HG02981 (cell line): Measurements from ENCODE around the gene TTC16.
"Not testable (repeated sequence)": the region's sequence is repeated elsewhere in the genome, so short reads cannot be mapped to it uniquely, and the experiment has no call there.

Experiments
- ATAC-seq: cut with Tn5 transposase; IDR thresholded peaks from one replicate; pipeline ENCODE4 v1.9.1; 2021; ENCODE audit warnings: mild to moderate bottlenecking, moderate library complexity; ENCODE audit not compliant: unreplicated experiment

TTC16 gene

GRCh38 chr9:127741831-127742434, 26.1 kb downstream of the TTC16 start:
- ATAC-seq, result no peak

DNA sequence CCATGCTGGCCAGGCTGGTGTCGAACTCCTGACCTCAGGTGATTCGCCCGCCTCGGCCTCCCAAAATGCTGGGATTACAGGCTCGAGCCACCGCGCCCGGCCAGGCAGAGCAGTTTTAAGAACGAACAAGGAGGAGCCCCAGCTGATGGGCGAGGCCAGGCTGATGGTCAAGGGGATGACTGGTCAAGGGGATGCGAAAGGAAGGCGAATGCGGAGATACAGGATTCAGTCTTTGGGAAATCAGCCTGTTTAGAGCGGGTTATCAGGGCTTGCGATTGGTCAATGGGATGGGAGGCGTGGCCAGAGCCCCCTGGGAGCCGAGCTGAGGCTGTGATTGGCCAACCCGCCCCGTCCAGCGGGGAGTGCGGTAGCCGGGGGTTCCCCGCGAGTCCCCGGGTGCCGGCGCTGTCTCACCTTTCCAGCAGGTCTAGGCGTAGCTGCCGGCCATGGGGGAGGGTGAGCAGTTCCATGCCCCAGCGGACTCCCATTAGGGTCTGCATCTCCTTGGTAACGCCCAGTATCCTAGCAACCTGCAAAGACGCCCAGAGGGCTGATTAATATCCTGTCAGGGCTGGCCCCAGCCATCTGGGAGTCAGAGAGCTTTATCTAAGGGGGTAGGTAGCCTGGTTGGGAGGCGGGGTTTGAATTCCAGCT, 26.7 kb downstream of the TTC16 start:
- ATAC-seq, result no peak

DNA sequence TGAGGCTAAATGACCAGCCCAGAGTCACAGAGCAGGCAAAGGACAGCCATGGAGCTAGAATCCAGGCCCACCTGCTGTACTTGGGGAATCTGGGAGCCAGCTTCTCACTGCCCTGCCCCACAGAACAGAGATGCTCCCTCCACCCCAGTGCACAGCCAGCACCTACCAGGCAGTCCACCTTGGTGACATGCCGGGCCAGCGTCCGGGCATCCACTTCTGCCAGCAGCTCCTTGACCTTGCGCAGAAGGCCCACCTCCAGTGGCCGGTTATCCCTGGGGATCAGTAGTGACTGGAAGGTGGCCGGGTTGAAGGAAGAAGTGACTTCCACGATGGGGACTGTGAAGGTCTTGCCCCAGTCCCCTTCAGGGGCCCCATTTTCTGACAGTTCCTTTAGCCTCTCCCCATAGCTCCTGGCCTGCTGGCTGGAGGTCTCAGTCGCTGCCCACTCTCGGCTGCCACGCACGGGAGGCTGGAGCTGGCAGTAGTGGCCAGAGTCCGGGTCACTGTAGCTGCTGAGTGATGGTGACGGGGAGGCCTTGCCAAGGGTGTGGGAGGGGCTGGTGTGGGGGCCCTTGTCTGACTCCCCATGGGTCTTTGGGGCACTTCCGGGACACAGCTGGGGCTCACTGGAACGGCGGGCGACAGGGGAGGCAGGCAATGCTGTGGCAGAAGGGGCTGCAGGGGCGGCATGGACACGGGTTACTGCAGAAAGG, 28.7 kb downstream of the TTC16 start:
- ATAC-seq, result no peak

DNA sequence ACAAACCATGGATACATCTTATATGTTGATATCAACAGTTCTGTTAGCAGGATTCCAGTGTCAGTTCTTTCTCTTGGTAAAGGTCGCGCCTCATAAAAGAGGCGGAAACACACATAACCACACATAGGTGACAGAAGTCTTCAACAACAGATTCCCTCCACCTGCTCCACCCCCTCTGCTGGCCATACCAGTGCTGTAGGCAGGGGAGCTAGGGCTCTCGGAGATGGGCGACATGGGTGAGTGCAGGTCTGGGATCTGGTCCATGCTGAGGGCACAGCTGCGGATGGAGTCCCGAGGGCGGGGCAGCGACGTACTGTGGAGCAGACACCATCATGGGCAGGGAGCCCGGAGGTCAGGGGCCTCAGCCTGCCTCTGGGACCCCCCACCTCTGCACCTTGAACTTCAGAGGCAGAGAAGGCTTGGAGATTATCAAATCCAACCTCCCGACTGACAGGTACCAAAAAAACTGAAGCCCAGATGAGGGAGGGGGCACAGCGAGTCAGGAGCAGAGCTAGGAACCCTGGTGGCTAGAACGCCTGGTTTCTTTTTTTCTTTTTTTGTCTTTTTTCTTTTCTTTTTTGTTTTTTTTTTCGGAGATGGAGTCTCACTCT, 31.2 kb downstream of the TTC16 start:
- ATAC-seq, result no peak

DNA sequence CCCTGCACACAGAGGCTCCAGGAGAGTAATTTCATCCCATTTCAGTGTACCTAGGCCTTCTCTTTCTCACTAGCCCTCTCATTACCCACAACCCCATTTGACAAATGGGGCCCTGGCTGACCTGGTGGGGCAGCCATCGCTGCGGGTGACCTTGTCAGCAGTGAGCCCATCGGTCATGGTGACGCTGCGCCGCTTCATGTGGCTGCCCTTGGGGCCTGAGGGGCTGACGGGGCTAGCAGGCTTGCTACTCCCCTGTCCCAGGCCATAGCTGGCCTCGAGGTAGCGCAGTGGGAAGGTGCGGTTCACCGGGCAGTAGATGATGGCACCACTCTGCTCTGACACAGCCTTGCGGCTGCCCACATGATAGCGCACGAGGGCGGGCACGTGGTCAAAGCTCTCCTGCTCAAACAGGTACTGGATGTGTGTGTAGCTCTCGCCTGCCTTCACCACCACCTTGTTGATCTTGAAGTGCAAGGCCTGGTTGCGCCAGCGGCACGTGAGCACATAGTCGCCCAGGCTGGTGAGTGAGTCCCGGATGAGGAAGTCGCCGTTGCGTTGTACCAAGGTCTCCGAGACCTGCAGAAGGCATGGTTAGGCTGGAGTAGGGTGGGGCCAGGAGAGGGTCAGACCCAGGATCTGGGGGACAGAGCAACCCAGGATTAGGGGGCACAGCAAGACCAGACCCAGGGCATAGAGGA, 33.4 kb downstream of the TTC16 start:
- ATAC-seq, result no peak

DNA sequence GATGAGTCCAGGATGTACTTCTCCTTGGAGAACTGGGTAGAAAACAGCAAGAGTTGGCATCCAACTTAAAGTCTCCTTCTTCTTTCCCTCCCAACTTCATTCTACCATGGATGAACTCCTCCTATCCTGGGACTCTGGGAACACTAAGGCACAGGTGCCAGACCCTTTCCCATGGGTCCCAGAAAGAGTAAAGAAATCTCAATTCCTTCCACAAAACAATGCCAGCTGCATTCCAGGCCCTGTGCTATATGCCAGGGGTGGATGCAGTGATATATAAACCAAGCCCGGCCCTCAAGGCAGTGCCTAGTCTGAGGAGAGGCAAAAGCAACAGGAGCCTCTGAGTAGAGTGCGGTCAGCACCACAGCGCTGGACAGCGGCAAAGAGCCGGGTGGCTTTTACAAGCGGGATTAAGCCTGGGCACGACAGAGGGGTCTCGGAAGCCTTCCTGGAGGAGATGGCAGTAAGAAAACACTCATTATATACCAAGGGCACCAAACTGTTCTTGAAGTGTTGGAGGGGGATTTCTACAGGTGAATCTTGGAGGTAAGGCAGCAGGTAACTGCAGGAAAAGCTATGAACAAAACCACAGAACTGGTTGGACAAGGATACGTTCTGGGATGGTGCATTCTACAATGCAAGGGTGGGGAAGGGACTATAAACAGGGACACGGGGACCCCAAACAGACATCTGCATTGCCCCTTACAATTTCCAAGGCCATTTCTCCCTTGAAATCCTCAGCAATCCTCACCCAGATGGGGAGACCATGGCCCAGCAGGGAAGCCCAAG, 35.6 kb downstream of the TTC16 start:
- ATAC-seq, result no peak

GRCh38 chr9:127753148-127753547, 37.3 kb downstream of the TTC16 start:
- ATAC-seq, result no peak

- ATAC-seq, result no peak
Observed at GRCh38 chr9:127753622-127754021, 37.7 kb downstream of the TTC16 start.

- no peak for ATAC-seq
Observed at GRCh38 chr9:127754099-127755060, 38.5 kb downstream of the TTC16 start.

DNA sequence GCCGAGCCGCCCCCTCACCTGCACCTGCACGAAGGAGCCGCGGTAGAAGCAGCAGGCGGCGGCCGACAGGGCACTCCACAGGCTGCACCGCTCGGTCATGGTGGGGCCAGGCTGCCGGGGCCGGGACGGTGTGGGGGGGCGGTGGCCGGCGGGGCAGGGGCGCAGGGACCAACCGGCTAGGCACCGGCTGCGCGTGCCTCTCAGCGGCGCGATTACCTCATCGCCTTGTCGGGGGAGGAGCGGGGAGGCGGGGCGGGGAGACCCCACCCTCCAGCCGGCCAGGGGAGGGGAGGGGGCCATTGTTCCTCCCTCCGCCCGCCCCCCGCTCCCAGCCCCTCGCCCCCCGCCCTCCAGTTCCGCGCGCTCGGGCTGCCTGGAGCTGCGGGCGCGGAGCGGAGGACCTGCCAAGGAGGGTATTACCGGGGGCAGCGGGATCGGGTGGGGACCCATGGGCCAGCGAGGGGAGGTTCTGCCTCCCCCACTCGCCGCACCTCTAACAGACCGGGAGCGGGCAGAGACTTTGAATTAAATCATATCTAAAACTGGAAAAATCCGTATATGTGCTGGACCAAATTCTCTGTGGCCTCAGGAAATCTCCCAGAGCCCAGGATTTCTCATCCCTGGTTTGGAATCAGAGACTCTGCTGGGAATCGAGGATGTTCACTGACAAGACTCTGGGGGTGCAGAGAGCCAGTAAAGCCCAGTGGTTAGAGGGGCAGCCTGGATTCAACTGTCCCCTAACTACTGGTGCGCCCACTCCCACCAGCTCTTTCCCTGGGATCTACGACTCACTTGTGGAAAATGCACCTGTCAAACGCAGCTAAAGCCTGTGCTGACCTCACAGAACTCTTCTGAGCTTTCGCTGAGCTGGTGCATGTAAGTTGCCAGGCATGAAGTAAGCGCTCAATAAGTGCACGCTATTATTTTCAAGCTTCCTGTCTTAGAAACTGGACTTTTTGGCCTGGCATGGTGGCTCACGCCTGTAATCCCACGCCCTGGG, 39.5 kb downstream of the TTC16 start:
- ATAC-seq, result no peak

- no peak for ATAC-seq
Observed at GRCh38 chr9:127756233-127756632, 40.4 kb downstream of the TTC16 start.

DNA sequence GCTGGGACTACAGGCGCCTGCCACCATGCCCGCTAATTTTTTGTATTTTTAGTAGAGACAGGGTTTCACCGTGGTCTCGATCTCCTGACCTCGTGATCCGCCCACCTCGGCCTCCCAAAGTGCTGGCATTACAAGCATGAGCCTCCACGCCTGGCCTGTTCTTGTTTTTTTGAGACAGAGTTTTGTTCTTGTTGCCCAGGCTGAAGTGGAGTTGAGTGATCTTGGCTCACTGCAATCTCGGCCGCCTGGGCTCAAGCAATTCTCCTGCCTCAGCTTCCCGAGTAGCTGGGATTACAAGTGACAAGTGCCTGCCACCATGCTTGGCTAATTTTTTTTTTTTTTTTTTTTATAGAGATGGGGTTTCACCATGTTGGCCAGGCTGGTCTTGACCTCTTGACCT, 40.9 kb downstream of the TTC16 start:
- ATAC-seq, result not testable (repeated sequence)

- ATAC-seq, result no peak
Observed at GRCh38 chr9:127758843-127759242, 43.0 kb downstream of the TTC16 start.

GRCh38 chr9:127761061-127761460, 45.2 kb downstream of the TTC16 start:
- ATAC-seq, result no peak

GRCh38 chr9:127761491-127761956, 45.6 kb downstream of the TTC16 start:
- no peak for ATAC-seq

- no peak for ATAC-seq
Observed at GRCh38 chr9:127762111-127762676, 46.3 kb downstream of the TTC16 start.

GRCh38 chr9:127763918-127764384, 48.1 kb downstream of the TTC16 start:
- ATAC-seq, result no peak
